Erythroblast (primary cell): ENCODE measurements around the gene MPPED2.

Experiments used
- GATA1 ChIP-seq: IDR thresholded peaks from 2 replicates; pipeline ENCODE4 v1.6.1; 2011; ENCODE audit warnings: low read depth, mild to moderate bottlenecking, control low read depth, low read length, moderate library complexity
- POLR2A ChIP-seq: IDR thresholded peaks from 2 replicates; pipeline ENCODE4 v1.6.1; 2011; ENCODE audit warnings: mild to moderate bottlenecking, low read length

DNA sequence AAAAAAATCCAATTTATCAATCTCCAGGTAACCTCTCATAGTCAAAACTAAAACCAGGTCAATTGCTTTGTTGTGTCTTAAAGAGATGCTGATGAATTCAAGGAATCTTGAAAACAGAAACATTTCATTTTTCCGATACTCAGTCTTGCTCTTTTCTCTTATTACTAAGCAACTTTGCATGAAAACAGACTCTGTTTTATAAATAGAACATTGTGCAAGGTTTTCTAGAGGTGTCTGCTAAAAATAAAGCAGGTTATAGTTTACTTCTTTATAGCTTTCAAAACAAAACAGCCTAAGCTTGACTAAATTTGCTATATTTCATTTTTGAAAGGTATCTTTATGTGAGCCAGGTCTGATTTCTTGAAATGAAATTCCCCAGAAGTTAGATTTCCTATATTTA is 154.0 kb downstream of the MPPED2 start:
- TF ChIP-seq POLR2A (no peak), GATA1 (no peak)
